Stomach (tissue), 4 donors: ENCODE results near the gene SYCP2L.

Experiments
- CTCF ChIP-seq, 7 experiments: fragments of 450-650 bp in 4 of 7; fragments of 200-600 bp in 3 of 7; sonication (generic) in 3 of 7; IDR thresholded peaks; one replicate each; pipeline ENCODE4 v1.5.1; 2016 to 2019; ENCODE audit warnings: antibody characterized with exemption in 7 of 7, control low read depth in 2 of 7, mild to moderate bottlenecking in 1 of 7
- EP300 ChIP-seq: sonication (generic); formaldehyde crosslinking; IDR thresholded peaks from one replicate; pipeline ENCODE4 v1.6.1; 2017; ENCODE audit warnings: antibody characterized with exemption
- POLR2A ChIP-seq, 4 donors: fragments of 450-650 bp; IDR thresholded peaks; one replicate each; pipeline ENCODE4 v1.6.1; 2016; ENCODE audit warnings: antibody characterized with exemption in 4 of 4, control low read depth in 2 of 4, mild to moderate bottlenecking in 1 of 4, moderate library complexity in 1 of 4
- POLR2AphosphoS5 ChIP-seq, 3 donors: sonication (generic); formaldehyde crosslinking; IDR thresholded peaks; one replicate each; pipeline ENCODE4 v1.6.1; 2016; ENCODE audit warnings: antibody characterized with exemption in 3 of 3

- TF ChIP-seq EP300: no peak
- no peak for TF ChIP-seq CTCF (IDR thresholded peaks at IDR 0.05)
- TF ChIP-seq POLR2AphosphoS5 (IDR thresholded peaks at IDR 0.05): no peak
- no peak for TF ChIP-seq POLR2A (IDR thresholded peaks at IDR 0.05)
Observed at GRCh38 chr6:10999994-11000393, 113.1 kb downstream of the SYCP2L start.
